Peyer's patch (tissue), 4 donors: Measurements from ENCODE around the gene FOXE3. TPM values are rescaled to one million over a fixed set of nuclear protein-coding genes. Genes with fewer than 3 reads are reported as not detected.

Experiments used
- DNase-seq, 3 donors: peaks; one replicate each; pipeline ENCODE4 v3.0.0-alpha.2; 2017 to 2019
- H3K27ac ChIP-seq, 4 donors: fragments of 200-600 bp; sonication (generic); one replicate each; pipeline ENCODE4 v1.5.1; 2016 to 2019
- H3K27me3 ChIP-seq, 2 donors: fragments of 200-600 bp; sonication (generic); one replicate each; pipeline ENCODE4 v1.5.1; 2019
- H3K36me3 ChIP-seq, 3 donors: fragments of 200-600 bp; sonication (generic); one replicate each; pipeline ENCODE4 v1.5.1; 2016 to 2019
- H3K4me1 ChIP-seq, 4 donors: fragments of 200-600 bp; sonication (generic); one replicate each; pipeline ENCODE4 v1.5.1; 2016 to 2019
- H3K4me3 ChIP-seq, 4 donors: fragments of 200-600 bp; sonication (generic); 1 replicate in 3 of 4; 2 replicates in 1 of 4; pipeline ENCODE4 v1.5.1; 2016 to 2019; ENCODE audit warnings: mild to moderate bottlenecking in 1 of 4
- H3K9me3 ChIP-seq, 4 donors: fragments of 200-600 bp; sonication (generic); one replicate each; pipeline ENCODE4 v1.5.1; 2016 to 2019; ENCODE audit warnings: mild to moderate bottlenecking in 1 of 4
- CTCF ChIP-seq, 6 experiments: fragments of 450-650 bp in 4 of 6; fragments of 200-600 bp in 2 of 6; sonication (generic) in 1 of 6; IDR thresholded peaks; one replicate each; pipeline ENCODE4 v1.5.1; 2017 to 2019; ENCODE audit warnings: antibody characterized with exemption in 6 of 6, mild to moderate bottlenecking in 3 of 6, moderate library complexity in 1 of 6
- POLR2A ChIP-seq, 2 donors: fragments of 450-650 bp; IDR thresholded peaks; one replicate each; pipeline ENCODE4 v1.5.1; 2017; ENCODE audit warnings: antibody characterized with exemption in 2 of 2, mild to moderate bottlenecking in 2 of 2, moderate library complexity in 2 of 2
- total RNA-seq, 4 donors: library from RNA; depleted of rRNA; stranded (reverse); fragments of >200 nt; gene quantifications; one replicate each; pipeline ENCODE4 v1.1.0, GENCODE V29; 2016

Gene FOXE3
- total RNA-seq, 4 donors from 2014 or later: not detected

GRCh38 chr1:47436304-47436978, 20.4 kb downstream of the FOXE3 start:
- H3K36me3 ChIP-seq: no peaks in the 10 kb centered on the region
- peak overlapping the region; percentile 55 to 91 (median 74) for H3K4me3 ChIP-seq
- TF ChIP-seq CTCF (IDR thresholded peaks at IDR 0.05) (peak; percentile 61 to 90 (median 82)), POLR2A (IDR thresholded peaks at IDR 0.05) (no peak)
- H3K27ac ChIP-seq: peak overlapping the region; percentile 79 to 98 (median 82)
- H3K27me3 ChIP-seq: peaks cover 0 to 32% of the 10 kb centered on the region in 2 donors
- peaks cover 0 to 38% (median 8%) of the 10 kb centered on the region in 4 donors for H3K4me1 ChIP-seq
- peak; percentile 74 to 92 (median 88) for DNase-seq
- H3K9me3 ChIP-seq: no peaks in the 10 kb centered on the region

GRCh38 chr1:47436979-47437446, 20.9 kb downstream of the FOXE3 start:
- Histone ChIP-seq H3K4me3 (peak overlapping the region; percentile 55 to 91 (median 74)), H3K27ac (peak overlapping the region; percentile 79 to 98 (median 82)), H3K9me3 (no peaks in the 10 kb centered on the region), H3K27me3 (peaks cover 0 to 38% of the 10 kb centered on the region in 2 donors), H3K4me1 (peaks cover 0 to 38% (median 8%) of the 10 kb centered on the region in 4 donors), H3K36me3 (no peaks in the 10 kb centered on the region)
- DNase-seq: no peak
- TF ChIP-seq POLR2A (IDR thresholded peaks at IDR 0.05): no peak
- no peak for TF ChIP-seq CTCF (IDR thresholded peaks at IDR 0.05)

GRCh38 chr1:47437447-47438164, 21.5 kb downstream of the FOXE3 start, which contains the start of gene FOXD2:
Gene FOXD2 (plus strand): TSS chr1:47438044. CDS start chr1:47438136, 92 bp downstream.
- no peaks in the 10 kb centered on the region for H3K36me3 ChIP-seq
- DNase-seq: peak; percentile 83 to 95 (median 94)
- H3K27me3 ChIP-seq: peaks cover 0 to 39% of the 10 kb centered on the region in 2 donors
- peak; percentile 91 to 100 (median 100) for TF ChIP-seq CTCF (IDR thresholded peaks at IDR 0.05)
- TF ChIP-seq POLR2A (IDR thresholded peaks at IDR 0.05): peak; percentile 37 to 71
- peak within 1 kb of the TSS; percentile 79 to 98 (median 82) for H3K27ac ChIP-seq
- H3K4me1 ChIP-seq: peaks cover 0 to 37% (median 8%) of the 10 kb centered on the region in 4 donors
- peak within 1 kb of the TSS; percentile 55 to 91 (median 74) for H3K4me3 ChIP-seq
- H3K9me3 ChIP-seq: no peaks in the 10 kb centered on the region

- peak in 2 of 3 donors; percentile 27 to 66 for DNase-seq
- Histone ChIP-seq H3K36me3 (no peaks in the 10 kb centered on the region), H3K27me3 (peaks cover 0 to 38% of the 10 kb centered on the region in 2 donors), H3K9me3 (no peaks in the 10 kb centered on the region), H3K4me3 (peak overlapping the region; percentile 55 to 91 (median 74)), H3K27ac (peak overlapping the region; percentile 79 to 98 (median 82)), H3K4me1 (peaks cover 0 to 32% (median 8%) of the 10 kb centered on the region in 4 donors)
- no peak for TF ChIP-seq POLR2A (IDR thresholded peaks at IDR 0.05)
- no peak for TF ChIP-seq CTCF (IDR thresholded peaks at IDR 0.05)
These were observed 22.3 kb downstream of the FOXE3 start for GRCh38 chr1:47438165-47439016.
